Adrenal gland (tissue), 12 donors: Measurements from ENCODE around the gene SMIM23. TPM values are rescaled to one million over a fixed set of nuclear protein-coding genes. Genes with fewer than 3 reads are reported as not detected.

Experiments used
- DNase-seq, 7 donors: peaks; one replicate each; pipeline ENCODE4 v3.0.0-alpha.2; 2019 to 2020
- H3K27ac ChIP-seq, 5 donors: fragments of 200-600 bp; sonication (generic) in 4 of 5; 1 replicate in 3 of 5; 2 replicates in 2 of 5; pipeline versions ENCODE4 v1.5.1 to v1.8.0; 2016 to 2020; ENCODE audit warnings: mild to moderate bottlenecking in 1 of 5
- H3K27me3 ChIP-seq: fragments of 200-600 bp; 2 replicates; pipeline ENCODE4 v1.8.0; 2021
- H3K36me3 ChIP-seq, 2 donors: fragments of 200-600 bp; replicated peaks in 1 of 2; 1 replicate in 1 of 2; 2 replicates in 1 of 2; pipeline versions ENCODE4 v1.5.1 to v1.8.0; 2018 to 2022
- H3K4me1 ChIP-seq, 2 donors: fragments of 200-600 bp; replicated peaks in 1 of 2; 1 replicate in 1 of 2; 2 replicates in 1 of 2; pipeline versions ENCODE4 v1.5.1 to v1.8.0; 2018 to 2021
- H3K4me3 ChIP-seq, 4 donors: fragments of 200-600 bp; sonication (generic) in 3 of 4; one replicate each; pipeline ENCODE4 v1.5.1; 2016 to 2018
- H3K9me3 ChIP-seq, 3 donors: fragments of 200-600 bp; sonication (generic) in 1 of 3; replicated peaks in 1 of 3; 1 replicate in 2 of 3; 2 replicates in 1 of 3; pipeline versions ENCODE4 v1.5.1 to v1.8.0; 2016 to 2021
- CTCF ChIP-seq, 6 experiments: fragments of 450-650 bp in 4 of 6; fragments of 200-600 bp in 2 of 6; sonication (generic) in 1 of 6; IDR thresholded peaks; 1 replicate in 5 of 6; 2 replicates in 1 of 6; pipeline versions ENCODE4 v1.5.1 to v1.8.0; 2016 to 2021; ENCODE audit warnings: antibody characterized with exemption in 6 of 6, mild to moderate bottlenecking in 2 of 6, moderate library complexity in 1 of 6
- POLR2A ChIP-seq, 2 donors: fragments of 450-650 bp; IDR thresholded peaks; one replicate each; pipeline ENCODE4 v1.6.1; 2017; ENCODE audit warnings: antibody characterized with exemption in 2 of 2, mild to moderate bottlenecking in 2 of 2, moderate library complexity in 1 of 2
- WGBS, 4 donors: extraction: QIAGEN DNeasy Blood & Tissue Kit in 2 of 4; methylation state at CpG; one replicate each; pipeline versions ENCODE4 v1.1.5 to v1.1.7; 2013 to 2017; 5-methylcytosine and 5-hydroxymethylcytosine counted together
- intact Hi-C, 2 donors: fragments of 100-400 bp; cut with DNase I; formaldehyde crosslinking; loops; one replicate each; pipeline versions ENCODE4 v1.14.1 to v1.15.0; 2022 to 2023
- polyA plus RNA-seq, 3 donors: library from polyadenylated mRNA; stranded (reverse); fragments of 200-250 nt in 2 of 3; fragments of 350-450 nt in 1 of 3; fragmentation: Illumina TruSeq in 1 of 3; extraction: RNeasy Lipid Tissue Mini Kit (QIAGEN cat#74804) in 1 of 3; gene quantifications; one replicate each; pipeline ENCODE4 v1.2.3, GENCODE V29; 2013 to 2014
- total RNA-seq, 9 donors: library from RNA; depleted of rRNA in 4 of 9; stranded (reverse); fragments of >200 nt in 4 of 9; fragments of 120-200 nt in 1 of 9; fragmentation: NEBNext Ultra II Directional in 1 of 9; extraction: Animal tissue kit (Norgen Biotek cat#: 25700) in 1 of 9; gene quantifications; one replicate each; pipeline versions ENCODE4 v1.1.0 to v1.2.4, GENCODE V29; 2013 to 2023
- donor health status: healthy with polysubstance abuse.
- donor health status: Bipolar disorder and iron deficiency.
- donor health status: DM: yes; HTN: yes; CAD: no.
- donor health status: DM: no; HTN: no; CAD: no.
- donor health status: DM: no; HTN: no; CAD: no.
- donor health status: DM: yes; HTN: yes; CAD: no.

Gene SMIM23
- total and polyA plus RNA-seq, 12 donors: not detected

GRCh38 chr5:171813270-171813669 lies 27.7 kb downstream of the SMIM23 start:
- intact Hi-C loops: no loop called here
- H3K4me1 ChIP-seq: no peaks in the 10 kb centered on the region
- no peaks in the 10 kb centered on the region for H3K27me3 ChIP-seq
- TF ChIP-seq CTCF (IDR thresholded peaks at IDR 0.05) (no peak), POLR2A (IDR thresholded peaks at IDR 0.05) (no peak)
- H3K9me3 ChIP-seq: no peaks in the 10 kb centered on the region
- no peak overlapping the region for H3K4me3 ChIP-seq
- H3K36me3 ChIP-seq: no peaks in the 10 kb centered on the region
- H3K27ac ChIP-seq: no peak overlapping the region
- 79 to 90% (median 83%) methylated on average over 4 of the region's 4 CpGs for WGBS, 4 donors
- no peak for DNase-seq

DNA sequence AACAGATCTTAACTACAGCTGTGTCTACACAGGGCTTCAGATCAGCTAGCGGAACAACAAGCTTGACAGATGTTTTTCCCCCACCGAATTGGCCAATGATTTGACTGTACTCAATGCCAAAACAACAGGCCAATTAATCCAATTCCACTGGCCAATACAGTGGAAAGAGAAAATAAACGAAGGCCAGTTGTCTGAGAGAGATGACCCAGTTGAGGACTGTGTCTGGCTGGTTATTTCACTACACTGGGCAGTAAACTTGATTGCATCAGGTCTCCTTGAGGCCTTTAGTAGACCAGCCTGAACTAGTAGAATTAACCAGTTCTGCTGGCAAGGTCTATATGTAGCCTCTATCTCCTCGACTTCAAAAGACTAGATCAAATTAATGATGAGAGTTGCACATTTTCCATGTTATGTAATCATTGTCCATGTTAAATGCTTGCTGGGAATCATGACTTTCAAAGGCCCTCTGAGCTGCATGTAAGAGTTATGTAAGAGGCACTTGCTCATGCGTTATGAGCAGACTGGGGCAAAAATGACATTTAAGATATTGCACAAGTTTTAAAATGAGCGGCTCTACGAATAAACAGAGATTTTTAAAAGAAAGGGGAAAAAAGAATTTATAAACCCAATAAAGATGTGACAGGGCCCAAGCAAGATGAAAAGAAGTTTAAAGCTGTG lies 28.3 kb downstream of the SMIM23 start:
- DNase-seq: no peak
- Histone ChIP-seq H3K36me3 (no peaks in the 10 kb centered on the region), H3K9me3 (no peaks in the 10 kb centered on the region), H3K27ac (no peak overlapping the region), H3K27me3 (no peaks in the 10 kb centered on the region), H3K4me3 (no peak overlapping the region), H3K4me1 (no peaks in the 10 kb centered on the region)
- WGBS, 4 donors: 78 to 90% (median 84%) methylated on average over 7 of the region's 7 CpGs
- no peak for TF ChIP-seq CTCF (IDR thresholded peaks at IDR 0.05)
- no peak for TF ChIP-seq POLR2A (IDR thresholded peaks at IDR 0.05)
- intact Hi-C loops: no loop called here

DNA sequence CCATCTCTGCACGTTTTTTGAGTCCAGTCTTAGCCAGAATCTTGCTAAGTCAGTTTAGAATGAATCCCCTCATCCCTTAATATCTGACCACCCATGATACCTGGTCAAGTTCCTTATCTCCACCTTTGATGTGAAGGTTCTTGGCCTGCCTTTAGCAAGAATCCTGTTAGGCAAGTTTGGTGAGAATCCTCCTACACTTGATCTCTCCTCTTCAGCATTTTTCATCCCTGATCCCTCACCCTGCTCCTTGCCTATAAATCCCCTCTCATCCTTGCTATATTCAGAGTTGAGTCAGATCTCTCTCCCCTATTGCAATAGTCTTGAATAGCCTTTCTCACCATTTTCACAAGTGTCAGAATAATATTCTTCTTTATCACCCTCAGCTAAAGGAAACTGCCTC lies 31.0 kb downstream of the SMIM23 start:
- H3K27me3 ChIP-seq: no peaks in the 10 kb centered on the region
- H3K4me1 ChIP-seq: no peaks in the 10 kb centered on the region
- H3K9me3 ChIP-seq: no peaks in the 10 kb centered on the region
- H3K4me3 ChIP-seq: no peak overlapping the region
- H3K36me3 ChIP-seq: no peaks in the 10 kb centered on the region
- TF ChIP-seq POLR2A (IDR thresholded peaks at IDR 0.05) (no peak), CTCF (IDR thresholded peaks at IDR 0.05) (no peak)
- intact Hi-C loops: no loop called here
- DNase-seq: no peak
- H3K27ac ChIP-seq: no peak overlapping the region
- 30 to 40% (median 37%) methylated on average over 1 of the region's 1 CpG for WGBS, 4 donors

- no peak for TF ChIP-seq CTCF (IDR thresholded peaks at IDR 0.05)
- no peak for TF ChIP-seq POLR2A (IDR thresholded peaks at IDR 0.05)
- WGBS, 4 donors: 86 to 96% (median 93%) methylated on average over 9 to 11 of the region's 11 CpGs
- Histone ChIP-seq H3K27me3 (no peaks in the 10 kb centered on the region), H3K4me3 (no peak overlapping the region), H3K9me3 (no peaks in the 10 kb centered on the region), H3K4me1 (no peaks in the 10 kb centered on the region), H3K36me3 (no peaks in the 10 kb centered on the region), H3K27ac (no peak overlapping the region)
- intact Hi-C loops: no loop called here
- no peak for DNase-seq
Observed at GRCh38 chr5:171820561-171820960, 34.9 kb downstream of the SMIM23 start.
